HepG2 (cell line): ENCODE data around the gene MFSD2B. TPM values are rescaled to one million over a fixed set of nuclear protein-coding genes. Genes with fewer than 3 reads are reported as not detected.
A peak's percentile ranks its signal among the peaks of the same experiment; 100 is the strongest.

Experiments
- ARNT ChIP-seq: fragments of 450-650 bp; IDR thresholded peaks from 2 replicates; pipeline ENCODE4 v1.6.1; 2017
- BHLHE40 ChIP-seq: IDR thresholded peaks from 2 replicates; pipeline ENCODE4 v1.6.1; 2011; ENCODE audit warnings: low read length, improper control_type of control experiment
- CC2D1A ChIP-seq: sonication (generic); formaldehyde crosslinking; IDR thresholded peaks from 2 replicates; pipeline ENCODE4 v1.8.1; 2023; ENCODE audit warnings: mild to moderate bottlenecking, missing genetic modification reagents
- FOXA3 ChIP-seq: IDR thresholded peaks from 2 replicates; pipeline ENCODE4 v1.6.1; 2016; ENCODE audit warnings: missing genetic modification reagents, missing compliant biosample characterization
- FOXO1 ChIP-seq: sonication (generic); formaldehyde crosslinking; IDR thresholded peaks from 2 replicates; pipeline ENCODE4 v1.4.0; 2020; ENCODE audit warnings: missing genetic modification reagents
- KLF12 ChIP-seq: sonication (generic); formaldehyde crosslinking; IDR thresholded peaks from 2 replicates; pipeline ENCODE4 v1.4.0; 2020; ENCODE audit warnings: missing genetic modification reagents, borderline replicate concordance
- PPARG ChIP-seq: conservative IDR thresholded peaks from 2 replicates; pipeline ENCODE4 v1.6.1; 2016; ENCODE audit warnings: missing biosample characterization, missing genetic modification reagents
- XRCC5 ChIP-seq: fragments of 200-400 bp; formaldehyde crosslinking; optimal IDR thresholded peaks from 2 replicates; pipeline ENCODE3; 2017; ENCODE audit warnings: mild to moderate bottlenecking, low read length
- ZFP36L1 ChIP-seq: sonication (generic); formaldehyde crosslinking; IDR thresholded peaks from 2 replicates; pipeline ENCODE4 v1.8.0; 2022; ENCODE audit warnings: mild to moderate bottlenecking, missing genetic modification reagents, moderate library complexity
- ZFYVE20 ChIP-seq: sonication (generic); formaldehyde crosslinking; IDR thresholded peaks from 2 replicates; pipeline ENCODE4 v1.8.0; 2023; ENCODE audit warnings: low read depth, mild to moderate bottlenecking, moderate library complexity, missing genetic modification reagents, borderline replicate concordance
- ZNF101 ChIP-seq: sonication (generic); formaldehyde crosslinking; IDR thresholded peaks from 2 replicates; pipeline ENCODE4 v1.4.0; 2020; ENCODE audit warnings: mild to moderate bottlenecking, low read depth, missing genetic modification reagents, borderline replicate concordance
- ZNF138 ChIP-seq: sonication (generic); formaldehyde crosslinking; IDR thresholded peaks from 2 replicates; pipeline ENCODE4 v1.5.0; 2020; ENCODE audit warnings: mild to moderate bottlenecking, low read depth, missing genetic modification reagents
- ZNF430 ChIP-seq: sonication (generic); formaldehyde crosslinking; IDR thresholded peaks from 2 replicates; pipeline ENCODE4 v1.9.0; 2021; ENCODE audit warnings: mild to moderate bottlenecking, missing genetic modification reagents
- ZNF547 ChIP-seq: sonication (generic); formaldehyde crosslinking; IDR thresholded peaks from 2 replicates; pipeline ENCODE4 v1.5.1; 2020; ENCODE audit warnings: mild to moderate bottlenecking, missing genetic modification reagents
- ZNF607 ChIP-seq: sonication (generic); formaldehyde crosslinking; IDR thresholded peaks from 2 replicates; pipeline ENCODE4 v1.5.1; 2020; ENCODE audit warnings: missing genetic modification reagents, mild to moderate bottlenecking, borderline replicate concordance
- ZNF766 ChIP-seq: sonication (generic); formaldehyde crosslinking; IDR thresholded peaks from 2 replicates; pipeline ENCODE4 v1.5.0; 2020; ENCODE audit warnings: missing genetic modification reagents, borderline replicate concordance
- ZNF792 ChIP-seq: IDR thresholded peaks from 2 replicates; pipeline ENCODE4 v1.6.1; 2016
- ZSCAN12 ChIP-seq: sonication (generic); formaldehyde crosslinking; IDR thresholded peaks from 2 replicates; pipeline ENCODE4 v1.9.0; 2021; ENCODE audit warnings: mild to moderate bottlenecking, missing genetic modification reagents
- polyA plus RNA-seq, 8 experiments: library from polyadenylated mRNA; depleted of rRNA in 3 of 8; stranded (reverse) in 7 of 8; unstranded in 1 of 8; fragments of >200 nt; fragmentation: Illumina TruSeq in 4 of 8; extraction: Trizol in 4 of 8; gene quantifications; 2 replicates each; pipeline versions ENCODE4 v1.2.1 to v1.2.3, GENCODE V29; 2011 to 2016; ENCODE audit warnings: low read depth in 4 of 8, missing spikeins in 1 of 8, mixed read lengths in 1 of 8; ENCODE audit not compliant: insufficient read depth in 1 of 8
- total RNA-seq, 5 experiments: library from RNA; depleted of rRNA; stranded (reverse); fragments of >200 nt; fragmentation: Illumina TruSeq; extraction: Trizol; gene quantifications; 2 replicates each; pipeline ENCODE4 v1.2.3, GENCODE V29; 2016; ENCODE audit warnings: low read depth in 1 of 5
- TF ChIP-seq, protein P1 (sequence below): sonication (generic); formaldehyde crosslinking; IDR thresholded peaks from 2 replicates; pipeline ENCODE4 v1.4.0; 2020; ENCODE audit warnings: mild to moderate bottlenecking, missing genetic modification reagents
- TF ChIP-seq, protein P2 (sequence below): sonication (generic); formaldehyde crosslinking; conservative IDR thresholded peaks from 2 replicates; pipeline ENCODE4 v1.4.0; 2020; ENCODE audit warnings: mild to moderate bottlenecking, missing genetic modification reagents, moderate library complexity
- TF ChIP-seq, protein P3 (sequence below): sonication (generic); formaldehyde crosslinking; IDR thresholded peaks from 2 replicates; pipeline ENCODE4 v1.4.0; 2020; ENCODE audit warnings: missing genetic modification reagents; ENCODE audit errors: not compliant biosample characterization
- TF ChIP-seq, protein P4 (sequence below): sonication (generic); formaldehyde crosslinking; IDR thresholded peaks from 2 replicates; pipeline ENCODE4 v1.5.0; 2020; ENCODE audit warnings: missing genetic modification reagents

Gene MFSD2B
- total and polyA plus RNA-seq, 2 of the 13 experiments (the other 11 are each of a cell fraction or from before 2014, with no cell fraction given): 0.21 to 0.93 TPM

DNA sequence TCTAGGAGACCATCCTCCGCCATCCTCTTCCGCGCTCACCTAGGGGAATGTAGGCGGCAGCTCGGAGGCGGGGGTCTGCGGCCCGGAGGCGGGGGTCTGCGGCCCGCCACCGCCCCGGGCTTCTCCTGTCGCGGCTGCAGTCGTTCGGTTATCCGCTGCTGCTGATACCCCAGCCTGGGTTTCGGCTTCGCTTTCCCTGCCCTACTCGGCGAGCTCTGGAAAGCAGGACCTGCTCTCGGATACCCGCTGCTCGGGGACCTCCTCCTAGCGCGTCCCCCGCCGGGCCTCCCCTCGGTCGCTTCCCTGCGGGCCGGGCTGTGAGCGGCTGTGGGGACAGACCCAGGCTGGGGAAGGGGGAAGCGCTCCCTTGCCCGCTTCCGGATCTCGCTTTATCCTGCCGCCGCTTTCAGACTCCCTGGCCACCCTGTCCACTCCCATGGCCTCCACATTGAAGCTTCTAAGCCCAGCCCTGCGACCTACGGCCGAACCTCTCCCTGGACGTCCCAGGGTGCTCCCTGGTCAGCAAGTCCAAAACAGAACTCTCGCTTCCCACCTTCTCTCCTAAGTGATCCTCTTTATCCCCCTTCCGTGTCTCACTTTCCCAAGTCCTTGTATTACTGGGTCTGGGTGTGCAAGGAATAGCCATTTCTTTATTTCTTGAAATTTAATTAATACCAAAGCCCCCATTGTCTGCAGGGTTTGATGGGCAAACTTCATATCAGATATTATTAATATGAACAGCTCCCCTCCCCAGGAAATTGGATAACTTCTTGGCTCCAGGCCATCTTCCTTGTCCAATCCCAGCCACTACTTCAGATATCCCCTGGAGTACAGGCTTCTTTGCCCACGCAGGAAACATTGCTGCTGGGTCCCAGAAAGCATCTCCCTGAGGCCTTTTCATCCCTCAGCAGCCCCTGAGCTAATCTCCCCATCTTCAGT, 40.4 kb downstream of the MFSD2B start (continued):
- TF ChIP-seq FOXO1 (CRISPR knock-in tag) (0 out of 2 replicates have a peak, but pooled peaks have one; percentile 39), PPARG (CRISPR knock-in tag) (0 out of 2 replicates have a peak, but pooled peaks have one; percentile 28), CC2D1A (no peak), ZNF101 (CRISPR knock-in tag) (no peak), ZNF430 (CRISPR knock-in tag) (no peak), FOXA3 (CRISPR knock-in tag) (0 out of 2 replicates have a peak, but pooled peaks have one; percentile 7), ZFYVE20 (CRISPR knock-in tag) (no peak), ZNF792 (CRISPR knock-in tag) (no peak), KLF12 (no peak), XRCC5 (peak; percentile 9), ZNF607 (CRISPR knock-in tag) (no peak), ARNT (no peak), ZSCAN12 (CRISPR knock-in tag) (no peak), ZNF547 (CRISPR knock-in tag) (no peak), BHLHE40 (no peak), ZFP36L1 (CRISPR knock-in tag) (no peak), ZNF138 (no peak), ZNF766 (CRISPR knock-in tag) (no peak)
- TF ChIP-seq, protein P1, sequence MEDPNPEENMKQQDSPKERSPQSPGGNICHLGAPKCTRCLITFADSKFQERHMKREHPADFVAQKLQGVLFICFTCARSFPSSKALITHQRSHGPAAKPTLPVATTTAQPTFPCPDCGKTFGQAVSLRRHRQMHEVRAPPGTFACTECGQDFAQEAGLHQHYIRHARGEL (CRISPR knock-in tag): no peak
- TF ChIP-seq, protein P2, sequence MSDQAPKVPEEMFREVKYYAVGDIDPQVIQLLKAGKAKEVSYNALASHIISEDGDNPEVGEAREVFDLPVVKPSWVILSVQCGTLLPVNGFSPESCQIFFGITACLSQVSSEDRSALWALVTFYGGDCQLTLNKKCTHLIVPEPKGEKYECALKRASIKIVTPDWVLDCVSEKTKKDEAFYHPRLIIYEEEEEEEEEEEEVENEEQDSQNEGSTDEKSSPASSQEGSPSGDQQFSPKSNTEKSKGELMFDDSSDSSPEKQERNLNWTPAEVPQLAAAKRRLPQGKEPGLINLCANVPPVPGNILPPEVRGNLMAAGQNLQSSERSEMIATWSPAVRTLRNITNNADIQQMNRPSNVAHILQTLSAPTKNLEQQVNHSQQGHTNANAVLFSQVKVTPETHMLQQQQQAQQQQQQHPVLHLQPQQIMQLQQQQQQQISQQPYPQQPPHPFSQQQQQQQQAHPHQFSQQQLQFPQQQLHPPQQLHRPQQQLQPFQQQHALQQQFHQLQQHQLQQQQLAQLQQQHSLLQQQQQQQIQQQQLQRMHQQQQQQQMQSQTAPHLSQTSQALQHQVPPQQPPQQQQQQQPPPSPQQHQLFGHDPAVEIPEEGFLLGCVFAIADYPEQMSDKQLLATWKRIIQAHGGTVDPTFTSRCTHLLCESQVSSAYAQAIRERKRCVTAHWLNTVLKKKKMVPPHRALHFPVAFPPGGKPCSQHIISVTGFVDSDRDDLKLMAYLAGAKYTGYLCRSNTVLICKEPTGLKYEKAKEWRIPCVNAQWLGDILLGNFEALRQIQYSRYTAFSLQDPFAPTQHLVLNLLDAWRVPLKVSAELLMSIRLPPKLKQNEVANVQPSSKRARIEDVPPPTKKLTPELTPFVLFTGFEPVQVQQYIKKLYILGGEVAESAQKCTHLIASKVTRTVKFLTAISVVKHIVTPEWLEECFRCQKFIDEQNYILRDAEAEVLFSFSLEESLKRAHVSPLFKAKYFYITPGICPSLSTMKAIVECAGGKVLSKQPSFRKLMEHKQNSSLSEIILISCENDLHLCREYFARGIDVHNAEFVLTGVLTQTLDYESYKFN (CRISPR knock-in tag): no peak
- TF ChIP-seq, protein P3, sequence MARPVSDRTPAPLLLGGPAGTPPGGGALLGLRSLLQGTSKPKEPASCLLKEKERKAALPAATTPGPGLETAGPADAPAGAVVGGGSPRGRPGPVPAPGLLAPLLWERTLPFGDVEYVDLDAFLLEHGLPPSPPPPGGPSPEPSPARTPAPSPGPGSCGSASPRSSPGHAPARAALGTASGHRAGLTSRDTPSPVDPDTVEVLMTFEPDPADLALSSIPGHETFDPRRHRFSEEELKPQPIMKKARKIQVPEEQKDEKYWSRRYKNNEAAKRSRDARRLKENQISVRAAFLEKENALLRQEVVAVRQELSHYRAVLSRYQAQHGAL (CRISPR knock-in tag): no peak
- TF ChIP-seq, protein P4, sequence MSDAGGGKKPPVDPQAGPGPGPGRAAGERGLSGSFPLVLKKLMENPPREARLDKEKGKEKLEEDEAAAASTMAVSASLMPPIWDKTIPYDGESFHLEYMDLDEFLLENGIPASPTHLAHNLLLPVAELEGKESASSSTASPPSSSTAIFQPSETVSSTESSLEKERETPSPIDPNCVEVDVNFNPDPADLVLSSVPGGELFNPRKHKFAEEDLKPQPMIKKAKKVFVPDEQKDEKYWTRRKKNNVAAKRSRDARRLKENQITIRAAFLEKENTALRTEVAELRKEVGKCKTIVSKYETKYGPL (CRISPR knock-in tag): no peak
